HG03175 (cell line): ENCODE results near the gene GALR2.
"Not testable (repeated sequence)": the region's sequence is repeated elsewhere in the genome, so short reads cannot be mapped to it uniquely, and the experiment has no call there.

Source experiments
- ATAC-seq: cut with Tn5 transposase; IDR thresholded peaks from one replicate; pipeline ENCODE4 v1.9.1; 2021; ENCODE audit warnings: mild to moderate bottlenecking, moderate library complexity; ENCODE audit not compliant: unreplicated experiment

Gene GALR2

GRCh38 chr17:76049836-76050537, 24.6 kb upstream of the GALR2 start:
- ATAC-seq, result no peak

- no peak for ATAC-seq
Measured at GRCh38 chr17:76050538-76051467, 23.8 kb upstream of the GALR2 start.

- no peak for ATAC-seq
Measured at GRCh38 chr17:76051561-76051960, 23.0 kb upstream of the GALR2 start.

DNA sequence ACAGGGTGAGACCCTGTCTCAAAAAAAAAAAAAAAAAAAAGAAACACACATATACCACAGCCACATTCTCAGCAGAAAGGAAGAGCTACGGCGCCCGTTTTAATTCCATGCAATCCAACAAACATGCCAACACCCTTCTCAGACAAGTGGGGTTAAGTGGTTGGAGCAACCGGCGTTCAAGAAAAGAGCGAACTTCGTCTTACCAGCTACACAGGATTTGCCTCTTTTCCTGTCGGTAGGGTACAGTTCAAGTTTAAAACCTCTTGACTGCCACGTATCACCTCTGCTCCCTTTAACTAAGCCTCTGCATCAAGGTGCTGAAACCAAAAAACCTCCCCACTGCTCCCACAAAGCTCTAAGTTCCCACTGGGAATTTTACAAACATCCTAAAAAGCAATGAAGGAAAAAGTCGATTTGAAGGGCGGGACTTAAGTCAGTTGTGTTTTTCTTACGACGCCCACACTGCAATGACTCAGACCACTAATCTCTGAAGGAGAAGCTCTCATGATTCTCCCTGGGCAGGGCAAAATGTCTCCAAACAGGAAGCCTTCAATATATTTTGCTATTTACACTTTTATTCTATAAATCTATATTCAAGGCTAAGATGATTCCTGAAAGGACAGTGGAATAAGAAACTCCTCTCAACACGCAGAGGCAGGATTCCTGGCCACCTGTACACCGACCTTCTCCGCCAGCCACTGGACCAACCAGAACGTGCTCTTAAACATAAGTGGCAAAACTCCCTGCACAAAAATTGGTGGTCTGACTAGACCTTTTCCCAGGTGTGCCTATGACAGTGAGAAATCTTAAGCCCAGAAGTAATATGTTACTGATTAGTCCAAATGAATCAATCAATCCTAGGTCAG, 21.1 kb upstream of the GALR2 start:
- ATAC-seq, result no peak

- ATAC-seq, result no peak
Measured at GRCh38 chr17:76054112-76054476, 20.5 kb upstream of the GALR2 start.

DNA sequence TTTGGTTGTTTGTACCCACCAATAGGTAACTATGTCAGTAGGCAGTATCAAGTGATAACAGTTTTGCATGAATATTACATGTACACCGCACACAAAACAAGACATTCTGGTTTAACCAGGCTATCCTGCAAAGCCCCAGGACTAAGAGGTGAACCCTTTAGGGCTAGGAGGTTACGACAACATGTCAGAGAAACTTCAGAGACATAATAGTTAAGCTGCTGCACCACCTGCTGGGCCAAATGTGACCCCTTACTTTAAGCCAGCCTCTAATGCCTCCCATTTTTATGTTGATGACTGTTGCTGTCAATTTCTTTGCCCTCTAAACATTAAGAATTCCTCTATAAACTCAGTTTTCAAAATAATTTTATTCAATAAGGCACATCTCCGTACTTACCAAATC, 17.7 kb upstream of the GALR2 start:
- no peak for ATAC-seq

DNA sequence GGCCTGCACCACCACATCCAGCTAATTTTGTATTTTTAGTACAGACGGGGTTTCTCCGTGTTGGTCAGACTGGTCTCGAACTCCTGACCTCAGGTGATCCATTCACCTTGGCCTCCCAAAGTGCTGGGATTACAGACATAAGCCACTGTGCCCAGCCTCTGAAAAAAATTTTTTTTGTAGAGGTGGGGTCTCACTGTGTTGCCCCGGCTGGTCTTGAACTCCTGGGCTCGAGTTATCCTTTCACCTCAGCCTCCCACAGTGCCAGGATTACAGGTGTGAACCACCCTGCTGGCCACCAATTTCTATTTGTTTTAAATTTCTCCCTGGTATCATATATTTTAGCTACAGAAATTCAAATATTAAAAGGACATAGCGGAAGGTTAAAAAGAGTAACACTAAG, 16.3 kb upstream of the GALR2 start:
- ATAC-seq, result not testable (repeated sequence)

- ATAC-seq, result no peak
Measured at GRCh38 chr17:76063875-76064546, 10.6 kb upstream of the GALR2 start.

GRCh38 chr17:76065775-76066174, 8.8 kb upstream of the GALR2 start:
- no peak for ATAC-seq

- ATAC-seq, result no peak
Measured at GRCh38 chr17:76071531-76072147, 2.9 kb upstream of the GALR2 start.

DNA sequence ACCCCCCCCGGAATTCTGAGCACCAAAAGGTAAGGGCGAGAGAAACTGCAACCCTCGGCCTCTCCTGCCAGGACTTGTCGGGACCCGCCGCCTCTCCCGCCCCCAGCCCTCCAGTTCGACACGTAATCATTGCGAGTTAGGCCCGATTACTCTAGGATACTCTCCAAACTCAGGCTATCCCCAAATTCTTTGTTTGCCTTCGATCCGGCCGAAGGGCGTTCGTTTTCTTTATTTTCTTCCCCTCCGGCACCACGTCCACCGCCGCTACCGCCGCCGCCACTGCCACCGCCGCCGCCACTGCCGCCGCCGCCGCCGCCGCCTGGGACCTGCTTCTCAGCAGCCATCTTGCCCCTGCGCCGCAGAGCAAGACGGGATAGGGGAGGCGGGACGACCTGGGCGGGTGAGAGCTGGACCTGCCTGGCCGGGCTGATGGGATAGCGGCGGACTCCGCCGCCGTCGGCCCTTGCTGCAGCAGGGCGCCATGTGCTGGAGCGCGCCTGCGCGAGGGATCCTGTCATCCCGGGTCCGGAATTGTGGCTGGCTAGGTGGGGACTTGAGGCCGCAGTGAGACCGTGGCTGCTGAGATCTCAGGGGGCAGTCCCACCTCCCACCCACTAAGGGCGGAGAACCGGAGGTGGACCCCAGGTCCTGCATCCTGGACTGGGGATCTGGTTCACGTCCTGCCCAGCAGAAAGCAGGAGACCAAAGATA, 2.3 kb upstream of the GALR2 start, which contains the start of gene SRP68:
Gene SRP68, minus strand, starts transcription at position 370 of the 711 bp plus-strand sequence. Its CDS starts 26 bp downstream, at position 344.
- ATAC-seq, result peak; percentile 80

GRCh38 chr17:76075364-76076145, 974 bp downstream of the GALR2 start:
- no peak for ATAC-seq

DNA sequence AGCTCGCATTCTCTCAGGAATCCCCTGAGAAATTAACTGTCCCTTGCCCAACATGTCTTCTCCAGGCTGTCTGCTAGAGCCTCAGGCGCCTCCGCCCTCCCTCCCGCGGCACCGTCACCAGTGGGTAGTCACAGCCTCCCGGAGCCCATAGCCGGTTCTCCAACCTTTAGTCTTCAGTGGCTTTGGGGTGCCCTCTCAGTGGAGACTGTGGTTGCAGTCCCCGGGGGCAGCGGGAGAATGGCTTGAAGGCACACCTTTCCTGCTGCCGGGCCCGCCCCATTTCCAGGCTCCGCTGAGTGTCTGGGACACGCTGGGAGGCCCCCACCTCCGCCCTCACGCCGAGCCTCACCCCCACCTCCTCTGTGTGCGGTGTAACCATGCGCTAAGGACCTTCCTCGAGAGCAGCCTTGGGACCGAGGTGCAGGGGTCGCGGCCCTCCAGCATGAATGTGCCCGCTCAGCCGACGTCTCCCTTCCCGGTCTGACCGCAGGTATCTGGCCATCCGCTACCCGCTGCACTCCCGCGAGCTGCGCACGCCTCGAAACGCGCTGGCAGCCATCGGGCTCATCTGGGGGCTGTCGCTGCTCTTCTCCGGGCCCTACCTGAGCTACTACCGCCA, 1.7 kb downstream of the GALR2 start:
- no peak for ATAC-seq

GRCh38 chr17:76076765-76077583, 2.4 kb downstream of the GALR2 start:
- ATAC-seq, result no peak

- ATAC-seq, result no peak
Measured at GRCh38 chr17:76077584-76078110, 3.1 kb downstream of the GALR2 start.

- ATAC-seq, result not testable (repeated sequence)
Measured at GRCh38 chr17:76078370-76078769, 3.8 kb downstream of the GALR2 start.

GRCh38 chr17:76078860-76079534, 4.4 kb downstream of the GALR2 start, which contains the start of gene ZACN:
TSS of gene ZACN (plus strand) at chr17:76079182. CDS start at chr17:76079265, 83 bp downstream.
- ATAC-seq, result no peak
